Kidney glomerular epithelial cell (primary cell): Measurements from ENCODE around the gene NTMT1.

ENCODE experiments used
- DNase-seq: peaks from one replicate; lab custom pipeline; 2025; lab: John Stamatoyannopoulos, UW

Gene NTMT1

DNA sequence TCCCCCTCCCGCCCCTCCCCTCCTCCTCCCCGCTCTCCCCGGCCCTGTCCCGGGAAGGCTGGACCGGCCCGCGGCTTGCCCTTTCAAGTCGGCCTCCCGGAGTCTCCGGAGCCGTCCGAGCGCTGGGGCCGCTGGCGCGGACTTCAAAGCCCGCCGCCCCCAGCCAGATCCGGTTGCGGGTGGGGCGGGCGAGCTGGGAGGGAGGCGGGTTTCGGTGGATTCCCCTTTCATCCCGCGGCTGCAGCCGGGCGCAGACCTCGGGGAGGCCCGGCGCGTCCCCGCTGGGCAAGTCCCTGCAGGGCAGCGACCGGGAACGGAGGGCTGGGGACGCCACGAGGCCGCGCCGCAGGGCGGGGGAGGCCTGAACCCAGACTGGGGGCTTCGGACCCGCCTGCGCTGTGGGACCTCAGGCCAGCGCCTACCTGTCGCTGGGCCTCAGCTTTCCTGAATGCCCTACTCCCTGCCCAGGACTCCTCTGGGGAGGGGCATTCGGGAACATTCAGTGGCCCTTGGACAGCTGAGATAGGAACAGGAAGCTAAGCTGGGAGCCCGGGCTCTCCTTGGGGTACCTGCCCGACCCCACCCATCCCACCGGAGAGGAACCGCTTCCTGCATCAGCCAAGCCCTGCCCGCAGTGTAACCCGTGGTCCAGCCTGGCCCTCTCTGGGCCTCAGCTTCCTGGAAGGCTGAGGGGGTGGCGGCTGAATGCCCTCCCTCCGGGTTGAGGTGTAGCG lies 28.4 kb upstream of the NTMT1 start:
- no peak for DNase-seq

DNA sequence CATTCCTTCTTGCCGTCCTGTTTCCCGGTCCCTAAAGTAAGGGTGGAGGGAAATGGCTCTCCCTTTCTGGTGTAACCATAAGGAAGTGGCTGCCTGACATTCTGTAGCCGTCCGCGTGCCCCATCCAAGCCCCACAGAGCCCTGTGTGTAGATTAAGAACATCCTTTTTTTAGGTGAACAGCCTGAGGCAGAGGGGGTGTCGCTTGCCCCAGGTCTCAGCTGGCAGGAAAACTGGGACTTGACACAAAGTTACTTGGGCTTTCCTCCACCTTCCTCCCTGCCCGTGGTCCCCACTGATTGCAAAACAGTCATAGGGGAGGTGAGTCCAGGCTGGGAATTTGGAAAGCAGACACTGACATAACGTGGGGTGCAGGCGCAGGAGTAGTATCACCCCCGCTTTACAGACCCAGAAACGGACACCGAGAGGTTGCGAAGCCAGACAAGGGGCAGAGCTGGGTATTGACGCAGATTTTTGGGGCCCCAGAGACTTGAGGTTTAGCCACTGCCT lies 27.8 kb upstream of the NTMT1 start:
- DNase-seq: no peak

DNA sequence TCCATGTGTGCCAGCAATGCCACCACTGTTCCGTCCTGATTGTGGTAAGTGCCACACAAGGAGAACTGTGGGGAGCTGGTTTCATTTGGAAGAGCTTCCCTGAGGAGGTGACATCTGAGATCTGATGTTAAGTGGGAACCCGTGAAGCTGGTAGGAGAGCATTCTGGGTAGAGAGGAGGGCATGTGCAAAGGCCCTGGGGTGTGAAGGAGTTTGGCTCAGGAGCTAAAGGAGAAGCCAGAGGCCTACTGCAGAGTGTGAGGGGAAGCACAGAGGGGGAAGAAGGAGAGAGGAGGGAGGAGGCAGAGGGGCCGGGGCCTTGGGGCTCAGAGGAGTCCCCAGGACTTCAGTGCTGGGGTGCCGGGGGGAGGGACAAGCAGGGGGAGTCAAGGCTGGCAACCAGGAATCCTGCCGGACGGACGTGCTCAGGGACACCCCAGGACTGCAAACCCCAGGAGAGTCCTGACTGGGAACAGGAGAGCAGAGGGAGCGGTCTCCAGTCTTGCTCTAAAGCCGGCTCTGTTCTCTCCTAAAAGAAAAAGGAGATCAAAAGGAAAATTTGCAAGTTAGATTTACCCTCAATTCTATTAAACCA lies 24.8 kb upstream of the NTMT1 start:
- DNase-seq: no peak

- no peak for DNase-seq
Measured at GRCh38 chr9:129602598-129603415, 23.2 kb upstream of the NTMT1 start.

DNA sequence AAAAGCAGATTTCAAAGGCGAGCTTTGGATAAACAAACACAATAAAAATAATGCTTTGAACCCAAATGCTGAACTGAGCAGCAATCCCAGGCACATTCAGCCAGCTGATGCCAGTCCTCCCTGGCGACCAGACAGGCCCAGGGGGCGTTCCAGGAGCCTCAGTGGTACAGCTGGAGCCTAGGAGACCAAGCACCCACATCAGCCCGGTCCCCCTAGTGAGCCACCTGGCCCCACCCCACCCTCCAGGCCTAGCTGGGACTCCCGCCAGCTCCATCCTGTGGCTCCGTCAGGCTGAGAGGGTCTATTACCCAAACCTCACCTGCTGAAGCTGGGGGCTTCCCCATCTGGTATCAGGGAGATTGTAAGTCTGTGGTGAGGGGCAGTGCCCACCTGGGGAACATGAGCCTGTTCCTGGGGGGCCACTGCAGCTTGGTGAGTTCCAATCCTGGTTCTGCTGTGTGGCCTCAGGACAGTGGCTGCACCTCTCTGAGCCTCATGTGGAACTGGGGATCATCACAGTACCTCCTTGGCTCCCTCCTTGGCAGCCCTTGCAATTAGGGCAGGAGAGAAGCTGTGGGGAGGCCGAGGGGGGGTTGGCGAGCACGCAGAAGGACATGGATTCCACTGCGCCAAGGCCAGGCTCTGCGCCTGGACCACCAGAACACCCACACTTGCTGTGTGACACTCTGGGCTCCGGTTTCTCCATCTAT lies 21.8 kb upstream of the NTMT1 start:
- no peak for DNase-seq

DNA sequence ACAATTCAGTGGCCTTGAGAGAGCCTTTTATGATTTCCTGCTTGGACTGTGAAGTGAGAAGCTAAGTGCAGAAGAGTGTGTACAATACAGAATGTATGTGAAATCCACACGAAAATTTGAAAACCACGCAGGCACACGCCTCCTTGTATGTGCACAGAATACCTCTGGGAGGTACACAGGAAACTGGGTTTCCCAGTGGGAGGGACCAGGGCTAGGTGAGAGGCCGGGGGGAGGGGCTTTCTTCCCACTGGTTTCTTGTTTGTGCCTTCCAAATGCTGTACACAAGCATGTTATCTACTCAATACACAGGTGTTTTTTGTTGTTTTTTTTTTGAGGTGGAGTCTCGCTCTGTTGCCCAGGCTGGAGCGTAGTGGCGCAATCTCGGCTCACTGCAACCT lies 21.2 kb upstream of the NTMT1 start:
- DNase-seq: no peak

DNA sequence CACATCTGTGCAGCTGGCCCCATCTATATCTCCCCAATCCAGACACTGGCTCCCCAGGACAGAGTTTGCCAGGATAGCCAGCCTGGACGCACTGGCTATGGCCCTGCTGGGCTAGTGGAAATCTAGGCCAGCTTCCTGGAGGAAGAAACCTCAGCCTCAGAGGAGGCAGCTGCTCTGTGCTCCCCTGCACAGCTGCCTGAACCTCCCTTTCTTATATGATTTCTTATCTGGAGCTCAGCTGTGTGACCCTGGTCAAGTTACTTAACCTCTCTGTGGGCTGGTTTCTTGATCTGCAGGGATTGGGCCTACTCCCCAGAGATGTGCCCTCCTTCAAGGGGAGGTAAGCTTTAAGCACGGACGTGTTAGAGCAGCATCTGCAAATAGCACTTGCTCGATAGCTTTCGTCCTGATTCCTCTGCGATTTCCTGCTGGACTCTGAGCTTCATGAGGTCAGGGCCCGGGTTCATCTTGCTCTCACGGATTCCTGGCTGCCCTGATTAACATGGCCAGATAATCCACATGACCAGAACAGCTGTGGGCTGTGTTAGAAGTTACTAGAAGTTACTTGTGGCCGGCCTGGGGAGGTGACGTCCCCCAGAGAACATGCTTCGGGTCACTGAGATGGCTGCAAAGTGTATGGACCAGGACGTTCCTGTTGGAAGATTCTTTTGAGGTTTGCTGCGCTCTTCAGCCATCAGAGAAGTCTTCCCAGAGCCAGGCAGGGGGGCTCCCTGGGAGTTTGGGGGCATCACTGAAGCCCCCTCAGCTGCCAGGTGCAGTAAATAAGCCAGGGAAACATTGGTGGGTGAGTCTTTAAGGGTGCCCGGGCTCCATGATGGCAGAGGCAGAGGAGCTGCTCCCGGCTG lies 19.6 kb upstream of the NTMT1 start:
- DNase-seq: no peak

DNA sequence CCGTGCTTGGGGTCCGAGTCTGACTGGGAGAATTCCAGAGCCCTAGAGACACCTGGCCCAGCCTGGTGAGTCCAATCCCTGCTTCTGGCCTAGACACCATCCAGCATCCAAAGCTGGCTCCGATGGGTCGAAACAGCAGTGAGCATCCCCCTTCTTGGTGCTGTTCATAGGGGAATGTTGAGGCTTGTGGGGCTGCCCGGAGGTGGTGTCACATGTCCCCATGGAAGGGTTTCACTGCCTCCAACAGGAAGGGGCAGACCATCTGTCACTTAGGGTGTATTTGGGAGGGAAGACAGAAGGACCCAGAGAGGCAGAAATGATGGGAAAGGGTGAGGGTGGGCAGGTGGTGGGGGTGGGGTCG lies 19.0 kb upstream of the NTMT1 start:
- DNase-seq: no peak

GRCh38 chr9:129608561-129609481 lies 17.1 kb upstream of the NTMT1 start:
- no peak for DNase-seq

- DNase-seq: no peak
Measured at GRCh38 chr9:129609486-129610212, 16.3 kb upstream of the NTMT1 start.

GRCh38 chr9:129610213-129610472 lies 15.8 kb upstream of the NTMT1 start:
- DNase-seq: no peak

DNA sequence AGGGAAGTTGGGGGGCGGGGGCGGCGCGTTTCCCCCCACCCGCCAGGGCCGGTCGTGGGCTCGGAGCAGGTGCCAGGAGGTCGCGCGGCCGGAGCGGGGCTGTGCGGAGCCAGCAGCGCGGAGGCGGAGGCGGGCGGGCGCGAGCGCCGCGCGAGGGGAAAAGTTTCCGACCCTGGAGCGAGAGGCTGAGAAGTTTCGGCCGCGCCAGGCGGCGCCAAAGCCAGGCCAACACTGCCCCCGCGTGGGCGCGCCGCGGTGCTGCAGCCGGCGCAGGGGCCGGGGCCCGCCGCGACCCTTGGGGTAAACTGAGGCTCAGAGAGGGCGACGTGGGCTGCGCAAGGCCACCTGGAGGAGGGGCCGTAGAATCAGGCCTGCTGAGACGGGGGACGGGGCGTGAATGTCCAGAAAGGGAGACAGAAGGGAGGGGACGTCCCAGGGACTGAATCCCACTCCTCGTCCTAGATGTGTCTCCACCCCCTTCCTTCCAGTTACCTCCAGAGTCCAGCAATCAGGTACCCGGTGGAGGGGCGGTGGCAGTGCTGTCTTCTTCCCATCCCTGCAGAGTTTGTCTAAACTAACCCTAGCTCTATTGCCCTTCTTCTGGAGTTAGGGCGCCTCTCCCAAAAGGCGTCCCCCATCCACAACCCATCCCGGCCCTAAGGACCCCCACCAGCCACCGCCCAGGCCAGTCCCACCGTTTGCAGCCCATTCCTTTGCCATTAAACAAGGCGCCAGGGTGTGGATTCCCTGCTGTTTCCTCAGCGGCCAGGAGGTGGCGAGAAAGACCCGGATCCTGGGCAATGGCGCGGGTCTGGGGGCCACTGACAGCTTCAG lies 15.3 kb upstream of the NTMT1 start:
- DNase-seq: no peak

- DNase-seq: no peak
Measured at GRCh38 chr9:129611307-129611800, 14.6 kb upstream of the NTMT1 start.

- no peak for DNase-seq
Measured at GRCh38 chr9:129612123-129612522, 13.8 kb upstream of the NTMT1 start.

- no peak for DNase-seq
Measured at GRCh38 chr9:129612815-129613519, 13.0 kb upstream of the NTMT1 start.

GRCh38 chr9:129613520-129614175 lies 12.3 kb upstream of the NTMT1 start:
- DNase-seq: no peak

DNA sequence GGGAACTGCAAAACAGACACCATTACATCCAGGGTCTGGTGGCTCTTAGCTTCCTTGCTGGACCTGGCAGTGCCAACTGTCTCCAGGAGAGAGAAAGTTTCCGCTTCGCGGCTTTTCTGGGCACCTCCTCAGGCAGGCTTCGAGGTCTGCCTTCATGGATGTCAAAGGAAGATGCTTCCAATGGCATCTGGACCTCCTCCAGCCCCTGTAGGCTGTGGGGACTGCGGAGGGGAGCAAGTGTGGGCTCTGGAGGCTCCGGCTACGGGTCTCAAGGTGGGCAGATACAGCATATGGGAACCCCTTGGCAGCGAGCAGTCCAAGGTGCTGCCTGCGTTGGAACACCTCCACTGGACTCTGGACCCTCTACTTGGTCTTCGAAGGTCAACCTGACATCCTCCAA lies 11.0 kb upstream of the NTMT1 start:
- no peak for DNase-seq
